IMR-90 (cell line): Measurements from ENCODE around the gene MYORG. TPM values are rescaled to one million over a fixed set of nuclear protein-coding genes. Genes with fewer than 3 reads are reported as not detected.
A peak's percentile ranks its signal among the peaks of the same experiment; 100 is the strongest.

Experiments
- ATAC-seq: fragments of 200-7000 bp; cut with Tn5 transposase; 2 replicates; pipeline ENCODE4 v1.9.1; 2020; ENCODE audit warnings: low read depth, mild to moderate bottlenecking, moderate library complexity
- BruUV-seq: library from RNA; stranded (reverse); fragments of 400-500 nt; replicated peaks from 2 replicates; lab custom pipeline; 2021; lab: Mats Ljungman, UMichigan
- CTCF ChIA-PET: fragments of 300-600 bp; formaldehyde crosslinking; extraction: SDS; loops from one replicate; lab custom pipeline; 2021; ENCODE audit warnings: antibody characterized with exemption; lab: Yijun Ruan, JAX
- POLR2A ChIA-PET: fragments of 300-600 bp; sonication (Branson Sonifier 250); formaldehyde crosslinking; loops from one replicate; lab custom pipeline; 2022; ENCODE audit warnings: antibody characterized with exemption; ENCODE audit not compliant: unreplicated experiment; lab: Charles Lee
- DNase-seq: peaks from one replicate; pipeline ENCODE4 v3.0.0; 2013
- H2AFZ ChIP-seq: replicated peaks from 2 replicates; pipeline ENCODE3; 2013; ENCODE audit warnings: low read length, mild to moderate bottlenecking; ENCODE audit not compliant: poor library complexity
- H2AK5ac ChIP-seq: 2 replicates; pipeline ENCODE4 v1.6.1; 2013; ENCODE audit warnings: low read depth, low read length, inconsistent platforms
- H2AK9ac ChIP-seq: replicated peaks from 2 replicates; pipeline ENCODE3; 2013; ENCODE audit warnings: mild to moderate bottlenecking, low read depth, low read length, moderate library complexity; ENCODE audit not compliant: poor library complexity
- H2BK120ac ChIP-seq: 2 replicates; pipeline ENCODE4 v1.6.1; 2013; ENCODE audit warnings: low read depth, low read length, inconsistent platforms
- H2BK15ac ChIP-seq: 3 replicates; pipeline ENCODE4 v1.6.1; 2013; ENCODE audit warnings: low read depth, low read length, inconsistent platforms
- H2BK20ac ChIP-seq: 2 replicates; pipeline ENCODE4 v1.6.1; 2013; ENCODE audit warnings: low read depth, mild to moderate bottlenecking, inconsistent platforms, low read length, moderate library complexity
- H2BK5ac ChIP-seq: 2 replicates; pipeline ENCODE4 v1.6.1; 2013; ENCODE audit warnings: mild to moderate bottlenecking, low read depth, low read length, inconsistent platforms; ENCODE audit not compliant: poor library complexity, severe bottlenecking
- H3K14ac ChIP-seq: replicated peaks from 2 replicates; pipeline ENCODE4 v1.6.1; 2013; ENCODE audit warnings: low read depth, low read length, inconsistent platforms
- H3K18ac ChIP-seq: 2 replicates; pipeline ENCODE4 v1.6.1; 2013; ENCODE audit warnings: low read depth, low read length, control low read depth
- H3K23ac ChIP-seq: 2 replicates; pipeline ENCODE4 v1.6.1; 2013; ENCODE audit warnings: low read depth, low read length, inconsistent platforms
- H3K27ac ChIP-seq: 2 replicates; pipeline ENCODE4 v1.5.1; 2013; ENCODE audit warnings: mild to moderate bottlenecking, control low read depth, low read length; ENCODE audit not compliant: insufficient read depth
- H3K27me3 ChIP-seq: 2 replicates; pipeline ENCODE4 v1.6.1; 2013; ENCODE audit warnings: low read length; ENCODE audit not compliant: control insufficient read depth, insufficient read depth
- H3K36me3 ChIP-seq: 2 replicates; pipeline ENCODE4 v1.6.1; 2013; ENCODE audit warnings: low read length, mixed read lengths; ENCODE audit not compliant: control insufficient read depth, insufficient read depth
- H3K4ac ChIP-seq: 2 replicates; pipeline ENCODE4 v1.6.1; 2013; ENCODE audit warnings: low read depth, low read length, inconsistent platforms
- H3K4me1 ChIP-seq: 2 replicates; pipeline ENCODE4 v1.6.1; 2013; ENCODE audit warnings: low read length, mixed read lengths; ENCODE audit not compliant: control insufficient read depth, insufficient read depth
- H3K4me2 ChIP-seq: 2 replicates; pipeline ENCODE4 v1.6.1; 2013; ENCODE audit warnings: low read depth, mild to moderate bottlenecking, control low read depth, low read length, moderate library complexity
- H3K4me3 ChIP-seq: 2 replicates; pipeline ENCODE4 v1.5.1; 2013; ENCODE audit warnings: low read depth, mild to moderate bottlenecking, control low read depth, low read length, moderate library complexity; ENCODE audit not compliant: insufficient read depth
- H3K56ac ChIP-seq: 2 replicates; pipeline ENCODE4 v1.6.1; 2013; ENCODE audit warnings: low read length, inconsistent platforms; ENCODE audit not compliant: insufficient read depth; ENCODE audit errors: extremely low read depth
- H3K79me1 ChIP-seq, 2 experiments: 2 replicates each; pipeline ENCODE4 v1.6.1; 2013; ENCODE audit warnings: low read length in 2 of 2, inconsistent platforms in 1 of 2, low read depth in 1 of 2
- H3K9ac ChIP-seq: 2 replicates; pipeline ENCODE4 v1.6.1; 2013; ENCODE audit warnings: low read depth, low read length, control low read depth
- H3K9me1 ChIP-seq: 2 replicates; pipeline ENCODE4 v1.6.1; 2013; ENCODE audit warnings: low read length, inconsistent platforms; ENCODE audit not compliant: insufficient read depth
- H3K9me3 ChIP-seq: 2 replicates; pipeline ENCODE4 v1.6.1; 2013; ENCODE audit warnings: low read length; ENCODE audit not compliant: control insufficient read depth, insufficient read depth
- H4K20me1 ChIP-seq: 2 replicates; pipeline ENCODE4 v1.6.1; 2013; ENCODE audit warnings: low read length, inconsistent platforms; ENCODE audit not compliant: insufficient read depth
- H4K5ac ChIP-seq: 2 replicates; pipeline ENCODE4 v1.6.1; 2013; ENCODE audit warnings: mild to moderate bottlenecking, low read depth, low read length, control low read depth
- H4K8ac ChIP-seq, 2 experiments: 2 replicates each; pipeline ENCODE4 v1.6.1; 2013; ENCODE audit warnings: low read depth in 2 of 2, low read length in 2 of 2, control low read depth in 1 of 2, inconsistent platforms in 1 of 2
- H4K91ac ChIP-seq: 2 replicates; pipeline ENCODE4 v1.6.1; 2013; ENCODE audit warnings: low read depth, low read length, inconsistent platforms; ENCODE audit not compliant: insufficient read depth
- BHLHE40 ChIP-seq: fragments of 150-350 bp; IDR thresholded peaks from 2 replicates; pipeline ENCODE4 v1.6.1; 2016; ENCODE audit warnings: mild to moderate bottlenecking, low read depth, low read length
- CEBPB ChIP-seq: IDR thresholded peaks from 2 replicates; pipeline ENCODE4 v1.6.1; 2012; ENCODE audit warnings: low read depth, low read length, improper control_type of control experiment
- CHD1 ChIP-seq: IDR thresholded peaks from 2 replicates; pipeline ENCODE4 v1.6.1; 2012; ENCODE audit warnings: low read depth, low read length, improper control_type of control experiment
- FOS ChIP-seq: fragments of 150-350 bp; IDR thresholded peaks from 2 replicates; pipeline ENCODE4 v1.6.1; 2016; ENCODE audit warnings: low read depth, low read length
- MAFK ChIP-seq: IDR thresholded peaks from 2 replicates; pipeline ENCODE4 v1.6.1; 2012; ENCODE audit warnings: low read depth, low read length, improper control_type of control experiment
- MAZ ChIP-seq: IDR thresholded peaks from 2 replicates; pipeline ENCODE4 v1.6.1; 2012; ENCODE audit warnings: low read depth, mild to moderate bottlenecking, low read length, improper control_type of control experiment, moderate library complexity, borderline replicate concordance
- NFE2L2 ChIP-seq: fragments of 150-350 bp; IDR thresholded peaks from 2 replicates; pipeline ENCODE4 v1.6.1; 2016; ENCODE audit warnings: low read depth, mild to moderate bottlenecking, low read length
- POLR2A ChIP-seq: IDR thresholded peaks from 2 replicates; pipeline ENCODE4 v1.6.1; 2012; ENCODE audit warnings: mild to moderate bottlenecking, low read depth, low read length
- RAD21 ChIP-seq: IDR thresholded peaks from 2 replicates; pipeline ENCODE4 v1.6.1; 2012; ENCODE audit warnings: low read length, improper control_type of control experiment
- RFX5 ChIP-seq: IDR thresholded peaks from 2 replicates; pipeline ENCODE4 v1.8.0; 2012; ENCODE audit warnings: low read depth, mild to moderate bottlenecking, low read length, moderate library complexity
- SMC3 ChIP-seq: fragments of 150-350 bp; IDR thresholded peaks from 2 replicates; pipeline ENCODE4 v1.6.1; 2016; ENCODE audit warnings: low read depth, mild to moderate bottlenecking, antibody characterized with exemption, low read length, moderate library complexity
- WGBS, 2 experiments: methylation state at CpG; one replicate each; pipeline versions ENCODE4 v1.1.5 to v1.1.7; 2013; ENCODE audit warnings: missing lambda C conversion rate in 2 of 2; ENCODE audit not compliant: insufficient read length in 1 of 2; ENCODE audit errors: extremely low coverage in 2 of 2; 5-methylcytosine and 5-hydroxymethylcytosine counted together
- dilution Hi-C: fragments of 300-500 bp; cut with HindIII; formaldehyde crosslinking; loops from one replicate; pipeline ENCODE4 v1.14.3; 2018; ENCODE audit warnings: low sequenced_read_pairs; ENCODE audit not compliant: unreplicated experiment
- in situ Hi-C: fragments of 300-500 bp; cut with MboI; formaldehyde crosslinking; loops from 3 replicates; pipeline ENCODE4 v1.14.3; 2019; ENCODE audit warnings: low sequenced_read_pairs, inconsistent platforms, mixed read lengths
- intact Hi-C: fragments of 100-400 bp; cut with micrococcal nuclease; formaldehyde crosslinking; loops from 2 replicates; pipeline ENCODE4 v1.10.0; 2022
- polyA plus RNA-seq, 3 experiments: library from polyadenylated mRNA; depleted of rRNA; stranded (reverse); fragments of >200 nt; gene quantifications; 2 replicates each; pipeline ENCODE4 v1.2.3, GENCODE V29; 2012; ENCODE audit warnings: low replicate concordance in 1 of 3
- total RNA-seq: library from RNA; depleted of rRNA; stranded (reverse); fragments of >200 nt; gene quantifications from 2 replicates; pipeline ENCODE4 v1.2.3, GENCODE V29; 2012
- TF ChIP-seq, protein P1 (sequence below): conservative IDR thresholded peaks from 2 replicates; pipeline ENCODE4 v1.5.1; 2012; ENCODE audit warnings: mild to moderate bottlenecking, low read depth, low read length, improper control_type of control experiment
- TF ChIP-seq, protein P2 (sequence below): fragments of 150-350 bp; IDR thresholded peaks from 2 replicates; pipeline ENCODE4 v1.6.1; 2017; ENCODE audit warnings: mild to moderate bottlenecking, antibody characterized with exemption, low read length, low read depth
- TF ChIP-seq, protein P3 (sequence below): fragments of 150-350 bp; IDR thresholded peaks from 2 replicates; pipeline ENCODE4 v1.6.1; 2016; ENCODE audit warnings: low read depth, mild to moderate bottlenecking, low read length, moderate library complexity, borderline replicate concordance

Gene MYORG
- total and polyA plus RNA-seq, 2 of the 4 experiments (the other 2 are of a cell fraction): 0.36 to 0.60 TPM

GRCh38 chr9:34370970-34371880 lies 5.5 kb downstream of the MYORG start:
- H3K4me1 ChIP-seq: peaks cover 2% of the 10 kb centered on the region; the same call in 1 of the 2 replicates
- H3K18ac ChIP-seq: no peak overlapping the region
- no peak overlapping the region for H3K23ac ChIP-seq
- DNase-seq (no peak), ATAC-seq (peak; percentile 41; the same call in 1 of the 2 replicates)
- no peak overlapping the region for H2AK5ac ChIP-seq
- H3K27ac ChIP-seq: no peak overlapping the region
- no peaks in the 10 kb centered on the region; the same call in 1 of the 2 replicates for H4K20me1 ChIP-seq
- peak overlapping the region; percentile 85 for H2AFZ ChIP-seq
- 37% methylated on average over 79 of the region's 105 CpGs; no CpG with 5 or more reads in 1 of the 2 experiments for WGBS, 2 experiments
- H4K91ac ChIP-seq: no peak overlapping the region
- H3K36me3 ChIP-seq: peaks cover 3% of the 10 kb centered on the region; the same call in 1 of the 2 replicates
- H3K56ac ChIP-seq: no peak overlapping the region
- H3K79me1 ChIP-seq: no peaks in the 10 kb centered on the region
- H3K4me2 ChIP-seq: peak overlapping the region; percentile 79
- H4K8ac ChIP-seq: no peak overlapping the region
- H2BK5ac ChIP-seq: no peak overlapping the region
- in situ Hi-C loops: no loop called here
- no peak overlapping the region for H2AK9ac ChIP-seq
- no TSS peak for BruUV-seq
- peaks cover 26% of the 10 kb centered on the region; the same call in 1 of the 2 replicates for H3K27me3 ChIP-seq
- ChIA-PET POLR2A (no interaction called here), CTCF (no interaction called here)
- no peak overlapping the region for H3K4ac ChIP-seq
- H4K5ac ChIP-seq: no peak overlapping the region
- no peak overlapping the region; the same call in 1 of the 2 replicates for H3K14ac ChIP-seq
- dilution Hi-C loops: no loop called here
- peaks cover 4% of the 10 kb centered on the region; the same call in 1 of the 2 replicates for H3K9me1 ChIP-seq
- no peak overlapping the region for H2BK20ac ChIP-seq
- H3K4me3 ChIP-seq: peak overlapping the region; percentile 14
- H2BK120ac ChIP-seq: no peak overlapping the region
- H3K9ac ChIP-seq: no peak overlapping the region
- H3K9me3 ChIP-seq: peaks cover 12% of the 10 kb centered on the region; the same call in 1 of the 2 replicates
- intact Hi-C loops: no loop called here
- H2BK15ac ChIP-seq: no peak overlapping the region
- TF ChIP-seq, protein P1, sequence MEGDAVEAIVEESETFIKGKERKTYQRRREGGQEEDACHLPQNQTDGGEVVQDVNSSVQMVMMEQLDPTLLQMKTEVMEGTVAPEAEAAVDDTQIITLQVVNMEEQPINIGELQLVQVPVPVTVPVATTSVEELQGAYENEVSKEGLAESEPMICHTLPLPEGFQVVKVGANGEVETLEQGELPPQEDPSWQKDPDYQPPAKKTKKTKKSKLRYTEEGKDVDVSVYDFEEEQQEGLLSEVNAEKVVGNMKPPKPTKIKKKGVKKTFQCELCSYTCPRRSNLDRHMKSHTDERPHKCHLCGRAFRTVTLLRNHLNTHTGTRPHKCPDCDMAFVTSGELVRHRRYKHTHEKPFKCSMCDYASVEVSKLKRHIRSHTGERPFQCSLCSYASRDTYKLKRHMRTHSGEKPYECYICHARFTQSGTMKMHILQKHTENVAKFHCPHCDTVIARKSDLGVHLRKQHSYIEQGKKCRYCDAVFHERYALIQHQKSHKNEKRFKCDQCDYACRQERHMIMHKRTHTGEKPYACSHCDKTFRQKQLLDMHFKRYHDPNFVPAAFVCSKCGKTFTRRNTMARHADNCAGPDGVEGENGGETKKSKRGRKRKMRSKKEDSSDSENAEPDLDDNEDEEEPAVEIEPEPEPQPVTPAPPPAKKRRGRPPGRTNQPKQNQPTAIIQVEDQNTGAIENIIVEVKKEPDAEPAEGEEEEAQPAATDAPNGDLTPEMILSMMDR: no peak
- TF ChIP-seq CEBPB (no peak), BHLHE40 (no peak), MAZ (no peak), FOS (no peak), NFE2L2 (no peak), RAD21 (no peak), SMC3 (no peak), CHD1 (no peak), MAFK (no peak), POLR2A (no peak), RFX5 (no peak)
- TF ChIP-seq, protein P2, sequence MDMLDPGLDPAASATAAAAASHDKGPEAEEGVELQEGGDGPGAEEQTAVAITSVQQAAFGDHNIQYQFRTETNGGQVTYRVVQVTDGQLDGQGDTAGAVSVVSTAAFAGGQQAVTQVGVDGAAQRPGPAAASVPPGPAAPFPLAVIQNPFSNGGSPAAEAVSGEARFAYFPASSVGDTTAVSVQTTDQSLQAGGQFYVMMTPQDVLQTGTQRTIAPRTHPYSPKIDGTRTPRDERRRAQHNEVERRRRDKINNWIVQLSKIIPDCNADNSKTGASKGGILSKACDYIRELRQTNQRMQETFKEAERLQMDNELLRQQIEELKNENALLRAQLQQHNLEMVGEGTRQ: no peak
- TF ChIP-seq, protein P3, sequence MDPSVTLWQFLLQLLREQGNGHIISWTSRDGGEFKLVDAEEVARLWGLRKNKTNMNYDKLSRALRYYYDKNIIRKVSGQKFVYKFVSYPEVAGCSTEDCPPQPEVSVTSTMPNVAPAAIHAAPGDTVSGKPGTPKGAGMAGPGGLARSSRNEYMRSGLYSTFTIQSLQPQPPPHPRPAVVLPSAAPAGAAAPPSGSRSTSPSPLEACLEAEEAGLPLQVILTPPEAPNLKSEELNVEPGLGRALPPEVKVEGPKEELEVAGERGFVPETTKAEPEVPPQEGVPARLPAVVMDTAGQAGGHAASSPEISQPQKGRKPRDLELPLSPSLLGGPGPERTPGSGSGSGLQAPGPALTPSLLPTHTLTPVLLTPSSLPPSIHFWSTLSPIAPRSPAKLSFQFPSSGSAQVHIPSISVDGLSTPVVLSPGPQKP: no peak
